Activated CD8-positive, alpha-beta T cell treated with anti-CD3 and anti-CD28 coated beads, Interleukin-2, amount 10 ng/mL, durations not matched to agents 7 days and 5 days (primary cell): ENCODE data around the gene DRGX. TPM values are rescaled to one million over a fixed set of nuclear protein-coding genes. Genes with fewer than 3 reads are reported as not detected.
A peak's percentile ranks its signal among the peaks of the same experiment; 100 is the strongest.

Experiments used
- ATAC-seq: fragments of 150-1000 bp; cut with Tn5 transposase; one replicate; pipeline ENCODE4 v1.10.0; 2021; ENCODE audit warnings: moderate library complexity
- CTCF ChIA-PET: fragments of 350-600 bp; sonication (Branson Sonifier 250); formaldehyde crosslinking; loops from one replicate; lab custom pipeline; 2021; ENCODE audit warnings: antibody characterized with exemption; lab: Charles Lee
- POLR2A ChIA-PET: fragments of 350-600 bp; sonication (Branson Sonifier 250); formaldehyde crosslinking; loops from one replicate; lab custom pipeline; 2021; ENCODE audit warnings: antibody characterized with exemption; lab: Charles Lee
- DNase-seq: peaks from one replicate; pipeline ENCODE4 v3.0.0-alpha.2; 2020
- H3K27ac Mint-ChIP-seq: one replicate; pipeline ENCODE4 v1.8.0; 2021; ENCODE audit warnings: mild to moderate bottlenecking, mixed read lengths
- H3K27me3 Mint-ChIP-seq: one replicate; pipeline ENCODE4 v1.8.0; 2021; ENCODE audit warnings: low read depth, mixed read lengths
- H3K36me3 Mint-ChIP-seq: one replicate; pipeline ENCODE4 v1.8.0; 2021; ENCODE audit warnings: low read depth, mixed read lengths
- H3K4me1 Mint-ChIP-seq: one replicate; pipeline ENCODE4 v1.8.0; 2021; ENCODE audit warnings: low read depth, mixed read lengths
- H3K4me3 Mint-ChIP-seq: one replicate; pipeline ENCODE4 v1.8.0; 2021; ENCODE audit warnings: mild to moderate bottlenecking, mixed read lengths
- H3K9me3 Mint-ChIP-seq: one replicate; pipeline ENCODE4 v1.8.0; 2022; ENCODE audit warnings: mixed read lengths; ENCODE audit not compliant: insufficient read depth
- total RNA-seq, 2 experiments: library from RNA; stranded (reverse); gene quantifications; one replicate each; pipeline ENCODE4 v1.2.3, GENCODE V29; 2021

The DRGX gene
- total RNA-seq, 2 experiments from 2014 or later, result not detected

DNA sequence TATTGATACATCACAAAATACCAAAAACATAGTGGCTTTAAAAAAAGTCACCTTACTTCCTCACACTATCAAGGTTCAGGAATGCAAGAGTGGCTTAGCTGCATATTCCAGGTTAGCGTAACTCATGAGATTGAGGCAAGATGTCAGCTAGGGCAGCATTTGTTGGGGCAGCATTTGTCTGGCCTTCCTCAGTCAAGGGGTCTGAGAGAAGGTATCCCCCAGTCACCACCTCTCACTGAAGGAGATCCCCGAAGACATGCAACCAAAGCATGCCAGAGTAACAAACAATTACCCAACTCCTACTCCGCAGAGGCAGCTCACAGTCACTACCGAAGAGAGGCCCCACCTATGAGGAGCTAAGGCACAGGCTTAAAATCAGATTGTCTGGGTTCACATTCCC, 48.5 kb downstream of the DRGX start:
- Mint-ChIP-seq H3K27ac (no peak overlapping the region), H3K36me3 (no peaks in the 10 kb centered on the region), H3K27me3 (peaks cover 32% of the 10 kb centered on the region), H3K9me3 (no peaks in the 10 kb centered on the region), H3K4me3 (no peak overlapping the region), H3K4me1 (no peaks in the 10 kb centered on the region)
- CTCF ChIA-PET, result no interaction called here
- no peak for DNase-seq
- POLR2A ChIA-PET, result no interaction called here
- no peak for ATAC-seq

DNA sequence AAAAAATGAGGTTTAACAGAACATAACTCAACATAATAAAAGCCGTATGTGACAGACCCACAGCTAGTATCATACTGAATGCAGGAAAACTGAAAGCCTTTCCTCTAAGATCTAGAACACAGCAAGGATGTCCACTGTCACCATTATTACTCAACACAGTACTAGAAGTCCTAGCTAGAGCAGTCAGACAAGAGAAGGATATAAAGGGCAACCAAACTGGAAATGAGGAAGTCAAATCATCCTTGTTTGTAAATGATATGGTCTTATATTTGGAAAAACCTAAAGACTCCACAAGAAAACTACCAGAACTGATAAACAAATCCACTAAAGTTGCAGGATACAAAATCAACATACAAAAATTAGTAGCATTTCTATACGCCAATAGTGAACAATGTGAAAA, 51.0 kb downstream of the DRGX start:
- no peak for DNase-seq
- ChIA-PET POLR2A (no interaction called here), CTCF (no interaction called here)
- Mint-ChIP-seq H3K4me3 (no peak overlapping the region), H3K36me3 (no peaks in the 10 kb centered on the region), H3K27me3 (peaks cover 36% of the 10 kb centered on the region), H3K27ac (no peak overlapping the region), H3K9me3 (no peaks in the 10 kb centered on the region), H3K4me1 (no peaks in the 10 kb centered on the region)
- no peak for ATAC-seq

DNA sequence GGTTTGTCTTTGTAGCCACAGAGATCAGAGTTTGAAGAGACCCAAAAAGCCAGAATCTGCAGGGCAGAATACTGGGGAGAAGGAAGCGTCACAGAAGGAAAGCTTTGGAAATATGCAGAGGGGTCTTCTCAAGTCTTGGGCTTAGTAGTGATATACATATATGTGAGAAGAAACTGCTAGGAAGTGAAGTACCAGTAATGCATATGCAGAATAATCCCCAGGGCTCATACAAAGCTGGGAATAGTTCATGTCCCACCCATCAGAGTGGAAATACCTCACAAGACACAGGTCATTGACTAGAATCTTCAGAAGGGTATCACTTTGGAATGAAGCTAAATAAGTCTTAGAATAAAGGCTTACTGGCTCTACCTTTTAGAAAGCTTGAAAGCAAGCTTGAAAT, 57.3 kb downstream of the DRGX start:
- DNase-seq (no peak), ATAC-seq (no peak)
- peaks cover 28% of the 10 kb centered on the region for H3K27me3 Mint-ChIP-seq
- ChIA-PET POLR2A (no interaction called here), CTCF (no interaction called here)
- H3K36me3 Mint-ChIP-seq, result peaks cover 17% of the 10 kb centered on the region
- no peak overlapping the region for H3K4me3 Mint-ChIP-seq
- H3K4me1 Mint-ChIP-seq, result peaks cover 17% of the 10 kb centered on the region
- peaks cover 12% of the 10 kb centered on the region for H3K9me3 Mint-ChIP-seq
- H3K27ac Mint-ChIP-seq, result no peak overlapping the region

DNA sequence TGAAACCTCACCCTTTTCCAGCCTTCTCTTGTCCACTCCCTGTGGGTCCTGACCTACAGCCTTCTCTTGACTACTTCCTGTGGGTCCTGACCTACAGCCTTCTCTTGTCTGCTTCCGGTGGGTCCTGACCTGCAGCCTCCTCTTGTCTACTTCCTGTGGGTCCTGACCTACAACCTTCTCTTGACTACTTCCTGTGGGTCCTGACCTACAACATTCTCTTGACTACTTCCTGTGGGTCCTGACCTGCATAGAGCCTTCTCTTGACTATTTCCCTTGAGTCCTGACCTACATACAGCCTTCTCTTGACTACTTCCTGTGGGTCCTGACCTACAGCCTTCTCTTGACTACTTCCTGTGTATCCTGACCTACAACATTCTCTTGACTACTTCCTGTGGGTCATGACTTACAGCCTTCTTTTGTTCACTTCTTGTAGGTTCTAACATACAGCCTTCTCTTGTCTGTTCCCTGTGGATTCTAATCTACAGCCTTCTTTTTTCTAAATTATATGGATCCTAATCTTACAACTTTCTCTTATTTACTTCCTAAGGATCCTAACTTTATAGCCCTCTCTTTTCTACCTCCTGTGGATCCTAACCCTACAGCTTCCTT, 60.4 kb downstream of the DRGX start:
- Mint-ChIP-seq H3K27ac (peak overlapping the region; percentile 94), H3K27me3 (peaks cover 18% of the 10 kb centered on the region), H3K4me3 (peak overlapping the region; percentile 16), H3K4me1 (peaks cover 17% of the 10 kb centered on the region), H3K9me3 (peaks cover 13% of the 10 kb centered on the region), H3K36me3 (peaks cover 17% of the 10 kb centered on the region)
- POLR2A ChIA-PET, result no interaction called here
- DNase-seq (peak; percentile 36), ATAC-seq (peak; percentile 63)
- CTCF ChIA-PET, result no interaction called here

- ATAC-seq (no peak), DNase-seq (no peak)
- H3K27me3 Mint-ChIP-seq, result peaks cover 19% of the 10 kb centered on the region
- ChIA-PET CTCF (no interaction called here), POLR2A (no interaction called here)
- H3K4me3 Mint-ChIP-seq, result peak overlapping the region; percentile 16
- H3K27ac Mint-ChIP-seq, result peak overlapping the region; percentile 94
- H3K4me1 Mint-ChIP-seq, result peaks cover 17% of the 10 kb centered on the region
- peaks cover 17% of the 10 kb centered on the region for H3K36me3 Mint-ChIP-seq
- peaks cover 13% of the 10 kb centered on the region for H3K9me3 Mint-ChIP-seq
These were observed 60.9 kb downstream of the DRGX start for GRCh38 chr10:49334964-49335363.

GRCh38 chr10:49333192-49333591, 62.7 kb downstream of the DRGX start:
- CTCF ChIA-PET, result no interaction called here

GRCh38 chr10:49332768-49333167, 63.1 kb downstream of the DRGX start:
- ATAC-seq (no peak), DNase-seq (no peak)
- Mint-ChIP-seq H3K36me3 (peaks cover 17% of the 10 kb centered on the region), H3K4me3 (no peak overlapping the region), H3K27me3 (peaks cover 18% of the 10 kb centered on the region), H3K27ac (no peak overlapping the region), H3K9me3 (peaks cover 13% of the 10 kb centered on the region), H3K4me1 (peaks cover 17% of the 10 kb centered on the region)
- POLR2A ChIA-PET, result no interaction called here
- CTCF ChIA-PET, result no interaction called here

More at GRCh38 chr10:49333192-49333591, 62.7 kb downstream of the DRGX start:
- Mint-ChIP-seq H3K27me3 (peaks cover 19% of the 10 kb centered on the region), H3K27ac (no peak overlapping the region), H3K36me3 (peaks cover 17% of the 10 kb centered on the region), H3K9me3 (peaks cover 13% of the 10 kb centered on the region), H3K4me1 (peaks cover 17% of the 10 kb centered on the region), H3K4me3 (no peak overlapping the region)
- DNase-seq (no peak), ATAC-seq (no peak)
- POLR2A ChIA-PET, result no interaction called here

GRCh38 chr10:49332333-49332732, 63.6 kb downstream of the DRGX start:
- peaks cover 17% of the 10 kb centered on the region for H3K36me3 Mint-ChIP-seq
- no peak for DNase-seq
- H3K27me3 Mint-ChIP-seq, result peaks cover 14% of the 10 kb centered on the region
- POLR2A ChIA-PET, result no interaction called here
- H3K4me1 Mint-ChIP-seq, result peaks cover 17% of the 10 kb centered on the region
- no peak overlapping the region for H3K4me3 Mint-ChIP-seq
- H3K27ac Mint-ChIP-seq, result no peak overlapping the region
- H3K9me3 Mint-ChIP-seq, result peaks cover 13% of the 10 kb centered on the region
- ATAC-seq, result no peak
- CTCF ChIA-PET, result no interaction called here

GRCh38 chr10:49331431-49331830, 64.5 kb downstream of the DRGX start:
- H3K4me3 Mint-ChIP-seq, result no peak overlapping the region
- H3K36me3 Mint-ChIP-seq, result peaks cover 17% of the 10 kb centered on the region
- no peak for DNase-seq
- CTCF ChIA-PET, result no interaction called here
- peaks cover 13% of the 10 kb centered on the region for H3K9me3 Mint-ChIP-seq
- ATAC-seq, result no peak
- no peak overlapping the region for H3K27ac Mint-ChIP-seq
- H3K4me1 Mint-ChIP-seq, result peaks cover 17% of the 10 kb centered on the region
- POLR2A ChIA-PET, result no interaction called here
- H3K27me3 Mint-ChIP-seq, result peaks cover 14% of the 10 kb centered on the region

DNA sequence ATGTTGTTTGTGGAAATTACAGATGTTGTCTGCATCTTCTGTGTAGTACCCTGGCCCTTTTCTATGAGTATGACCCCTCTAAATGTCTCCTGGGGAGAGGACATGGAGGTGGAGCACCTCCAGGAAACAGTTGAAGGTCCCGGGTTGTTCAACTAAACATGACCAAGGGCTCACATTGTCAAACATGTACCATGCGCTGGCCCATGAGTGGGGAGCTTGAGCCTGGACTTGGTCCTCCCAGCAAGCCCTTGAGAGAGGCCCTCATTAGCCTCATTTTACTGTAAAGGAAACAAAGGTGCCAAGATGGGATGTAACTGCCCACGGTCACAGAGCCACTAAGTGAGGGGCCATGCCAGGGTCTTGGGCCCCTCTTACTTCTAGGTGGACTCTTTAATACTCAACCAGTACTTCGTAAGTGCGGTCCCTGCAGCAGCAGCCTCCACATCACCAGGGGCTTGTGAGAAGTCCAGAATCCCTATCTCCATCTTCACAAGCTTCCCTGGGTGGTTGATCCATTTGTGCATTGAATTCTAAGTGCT, 65.7 kb downstream of the DRGX start:
- Mint-ChIP-seq H3K36me3 (peaks cover 7% of the 10 kb centered on the region), H3K27me3 (peaks cover 14% of the 10 kb centered on the region), H3K9me3 (peaks cover 11% of the 10 kb centered on the region), H3K27ac (no peak overlapping the region), H3K4me1 (peaks cover 7% of the 10 kb centered on the region), H3K4me3 (no peak overlapping the region)
- CTCF ChIA-PET, result no interaction called here
- no peak for ATAC-seq
- no peak for DNase-seq
- POLR2A ChIA-PET, result no interaction called here

- H3K4me3 Mint-ChIP-seq, result no peak overlapping the region
- peaks cover 4% of the 10 kb centered on the region for H3K9me3 Mint-ChIP-seq
- ATAC-seq (no peak), DNase-seq (no peak)
- no peaks in the 10 kb centered on the region for H3K4me1 Mint-ChIP-seq
- ChIA-PET POLR2A (no interaction called here), CTCF (no interaction called here)
- H3K27ac Mint-ChIP-seq, result no peak overlapping the region
- no peaks in the 10 kb centered on the region for H3K36me3 Mint-ChIP-seq
- H3K27me3 Mint-ChIP-seq, result peaks cover 14% of the 10 kb centered on the region
These were observed 66.8 kb downstream of the DRGX start for GRCh38 chr10:49329146-49329505.

DNA sequence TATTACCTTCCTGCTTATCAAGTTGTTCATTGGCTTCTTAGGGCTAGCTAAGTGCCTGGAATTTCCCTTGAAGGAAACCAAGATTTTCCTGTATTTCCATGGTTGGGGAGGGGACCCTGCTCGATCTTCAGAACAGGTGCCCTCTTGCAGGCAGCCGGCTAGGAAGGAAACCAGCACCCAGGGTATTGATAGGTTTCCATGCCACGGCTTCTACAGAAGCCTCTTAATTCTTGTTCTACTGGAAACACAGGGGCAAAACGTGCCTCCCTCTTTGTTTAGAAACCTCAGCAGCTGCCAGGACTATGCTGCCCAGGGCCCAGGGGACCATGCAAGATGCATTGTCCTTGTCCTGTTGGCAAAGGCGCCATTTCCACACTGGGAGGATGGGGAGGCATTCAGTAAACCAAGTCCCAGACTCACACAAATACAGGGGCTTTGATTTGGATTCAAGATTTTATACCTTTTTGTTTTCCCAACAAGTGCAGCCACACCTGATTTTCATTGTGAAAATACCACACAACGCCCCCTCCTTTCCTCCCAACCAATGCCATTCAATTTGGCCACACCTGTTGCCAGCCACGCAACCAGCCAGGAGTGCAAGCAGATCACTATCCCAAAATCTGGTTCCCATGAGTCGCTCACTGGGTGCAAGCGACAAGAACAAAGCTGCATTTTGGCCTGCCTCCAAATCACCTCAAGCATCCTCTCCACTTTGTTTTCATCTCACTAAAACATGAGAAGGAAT, 67.3 kb downstream of the DRGX start:
- ATAC-seq (no peak), DNase-seq (no peak)
- POLR2A ChIA-PET, result no interaction called here
- H3K36me3 Mint-ChIP-seq, result no peaks in the 10 kb centered on the region
- no peak overlapping the region for H3K27ac Mint-ChIP-seq
- H3K4me1 Mint-ChIP-seq, result no peaks in the 10 kb centered on the region
- H3K9me3 Mint-ChIP-seq, result peaks cover 1% of the 10 kb centered on the region
- H3K27me3 Mint-ChIP-seq, result peaks cover 16% of the 10 kb centered on the region
- CTCF ChIA-PET, result no interaction called here
- H3K4me3 Mint-ChIP-seq, result no peak overlapping the region
